Esophagus muscularis mucosa (tissue), 4 donors: Measurements from ENCODE around the gene RIPK1. TPM values are rescaled to one million over a fixed set of nuclear protein-coding genes. Genes with fewer than 3 reads are reported as not detected.
"Not testable (repeated sequence)": the region's sequence is repeated elsewhere in the genome, so short reads cannot be mapped to it uniquely, and the experiment has no call there.

Experiments
- DNase-seq: peaks from one replicate; pipeline ENCODE4 v3.0.0-alpha.2; 2017; ENCODE audit errors: extremely low spot score
- H3K27ac ChIP-seq, 4 donors: fragments of 200-600 bp; sonication (generic); replicated peaks in 1 of 4; 1 replicate in 3 of 4; 2 replicates in 1 of 4; pipeline ENCODE4 v1.5.1; 2016 to 2019; ENCODE audit warnings: mild to moderate bottlenecking in 1 of 4
- H3K27me3 ChIP-seq, 4 donors: fragments of 200-600 bp; sonication (generic); one replicate each; pipeline versions ENCODE4 v1.5.1 to v1.6.0; 2016 to 2019
- H3K36me3 ChIP-seq, 4 donors: fragments of 200-600 bp; sonication (generic); one replicate each; pipeline ENCODE4 v1.5.1; 2016 to 2019
- H3K4me1 ChIP-seq, 4 donors: fragments of 200-600 bp; sonication (generic); one replicate each; pipeline ENCODE4 v1.5.1; 2016 to 2019
- H3K4me3 ChIP-seq, 4 donors: fragments of 200-600 bp; sonication (generic); 1 replicate in 2 of 4; 2 replicates in 2 of 4; pipeline ENCODE4 v1.5.1; 2016 to 2019; ENCODE audit warnings: mild to moderate bottlenecking in 4 of 4, moderate library complexity in 1 of 4
- H3K9me3 ChIP-seq, 4 donors: fragments of 200-600 bp; sonication (generic); 1 replicate in 3 of 4; 2 replicates in 1 of 4; pipeline ENCODE4 v1.5.1; 2016 to 2019
- CTCF ChIP-seq, 3 experiments: fragments of 200-600 bp in 2 of 3; fragments of 450-650 bp in 1 of 3; sonication (generic) in 2 of 3; IDR thresholded peaks; one replicate each; pipeline ENCODE4 v1.5.1; 2017 to 2019; ENCODE audit warnings: antibody characterized with exemption in 3 of 3, mild to moderate bottlenecking in 2 of 3, moderate library complexity in 1 of 3
- EP300 ChIP-seq: sonication (generic); formaldehyde crosslinking; IDR thresholded peaks from one replicate; pipeline ENCODE4 v1.6.1; 2017; ENCODE audit warnings: antibody characterized with exemption
- POLR2A ChIP-seq: fragments of 450-650 bp; IDR thresholded peaks from one replicate; pipeline ENCODE4 v1.6.1; 2017; ENCODE audit warnings: antibody characterized with exemption, moderate library complexity, mild to moderate bottlenecking, low read depth
- POLR2AphosphoS5 ChIP-seq, 2 donors: sonication (generic); formaldehyde crosslinking; IDR thresholded peaks; one replicate each; pipeline ENCODE4 v1.6.1; 2017; ENCODE audit warnings: antibody characterized with exemption in 2 of 2
- WGBS: methylation state at CpG from one replicate; pipeline ENCODE4 v1.1.5; 2018; 5-methylcytosine and 5-hydroxymethylcytosine counted together
- intact Hi-C: fragments of 100-400 bp; cut with DNase I; formaldehyde crosslinking; loops from one replicate; pipeline ENCODE4 v1.15.1; 2023
- total RNA-seq, 4 donors: library from RNA; depleted of rRNA; stranded (reverse); fragments of >200 nt; gene quantifications; one replicate each; pipeline versions ENCODE4 v1.1.0 to v1.2.1, GENCODE V29; 2016

RIPK1 gene
- total RNA-seq: 10 to 100 TPM; 23.3 to 34.3 (median 26.4) TPM

GRCh38 chr6:3068329-3069214 lies at the start of gene RIPK1:
RIPK1 (plus strand) TSS chr6:3068494; CDS start chr6:3076824, 8,330 bp downstream.
- intact Hi-C loops: no loop called here
- H3K4me1 ChIP-seq: peaks cover 28 to 64% (median 53%) of the 10 kb centered on the region in 4 donors
- WGBS: 0% methylated on average over 25 of the region's 112 CpGs
- peak within 1 kb of the TSS; percentile 65 to 99 (median 88) for H3K4me3 ChIP-seq
- peak; percentile 72 for TF ChIP-seq POLR2A
- no peak for TF ChIP-seq EP300
- TF ChIP-seq POLR2AphosphoS5 (IDR thresholded peaks at IDR 0.05): peak; percentile 83 to 93
- TF ChIP-seq CTCF (IDR thresholded peaks at IDR 0.05): peak; percentile 34 to 52 (median 49)
- no peaks in the 10 kb centered on the region for H3K9me3 ChIP-seq
- H3K27ac ChIP-seq: peak within 1 kb of the TSS; percentile 94 to 100 (median 98)
- peaks cover 0 to 4% (median 0%) of the 10 kb centered on the region in 4 donors for H3K36me3 ChIP-seq
- DNase-seq: peak; percentile 97
- no peaks in the 10 kb centered on the region for H3K27me3 ChIP-seq

- TF ChIP-seq CTCF (IDR thresholded peaks at IDR 0.05) (no peak), EP300 (no peak), POLR2AphosphoS5 (IDR thresholded peaks at IDR 0.05) (no peak), POLR2A (no peak)
- H3K27me3 ChIP-seq: no peaks in the 10 kb centered on the region
- H3K4me3 ChIP-seq: no peak overlapping the region
- intact Hi-C loops: no loop called here
- DNase-seq: no peak
- H3K4me1 ChIP-seq: peaks cover 3 to 25% (median 20%) of the 10 kb centered on the region in 4 donors
- no peak overlapping the region for H3K27ac ChIP-seq
- no peaks in the 10 kb centered on the region for H3K9me3 ChIP-seq
- 89% methylated on average over 1 of the region's 1 CpG for WGBS
- H3K36me3 ChIP-seq: peaks cover 14 to 70% (median 51%) of the 10 kb centered on the region in 4 donors
Observed at GRCh38 chr6:3019065-3019464, 49.2 kb upstream of the RIPK1 start.

GRCh38 chr6:3019749-3020320 lies 48.5 kb upstream of the RIPK1 start:
- no peak for DNase-seq
- H3K36me3 ChIP-seq: peaks cover 14 to 62% (median 45%) of the 10 kb centered on the region in 4 donors
- intact Hi-C loops: no loop called here

GRCh38 chr6:3020976-3021598 lies 47.2 kb upstream of the RIPK1 start:
- peaks cover 14 to 45% (median 36%) of the 10 kb centered on the region in 4 donors for H3K4me1 ChIP-seq
- H3K9me3 ChIP-seq, intact Hi-C loops, H3K27me3 ChIP-seq, H3K4me3 ChIP-seq, H3K27ac ChIP-seq, DNase-seq: not testable (repeated sequence)
- H3K36me3 ChIP-seq: peaks cover 10 to 49% (median 34%) of the 10 kb centered on the region in 4 donors
- WGBS: 91% methylated on average over 2 of the region's 2 CpGs

More at GRCh38 chr6:3019749-3020320, 48.5 kb upstream of the RIPK1 start:
- TF ChIP-seq CTCF (IDR thresholded peaks at IDR 0.05) (no peak), EP300 (no peak), POLR2A (no peak), POLR2AphosphoS5 (IDR thresholded peaks at IDR 0.05) (no peak)
- H3K27ac ChIP-seq: no peak overlapping the region
- H3K4me1 ChIP-seq: peaks cover 9 to 33% (median 27%) of the 10 kb centered on the region in 4 donors
- H3K4me3 ChIP-seq: no peak overlapping the region
- no peaks in the 10 kb centered on the region for H3K9me3 ChIP-seq
- no peaks in the 10 kb centered on the region for H3K27me3 ChIP-seq
- WGBS: 94% methylated on average over 6 of the region's 6 CpGs
